Fibroblast of lung (primary cell): ENCODE results near the gene UST. TPM values are rescaled to one million over a fixed set of nuclear protein-coding genes. Genes with fewer than 3 reads are reported as not detected.
"Not testable (repeated sequence)": the region's sequence is repeated elsewhere in the genome, so short reads cannot be mapped to it uniquely, and the experiment has no call there.

Experiments
- DNase-seq, 2 donors: peaks; one replicate each; pipeline versions ENCODE4 v3.0.0 to v3.0.0-alpha.2; 2010; ENCODE audit warnings: low read depth in 2 of 2
- H2AFZ ChIP-seq: 2 replicates; pipeline ENCODE4 v1.5.1; 2012; ENCODE audit warnings: low read length, control low read depth, inconsistent platforms
- H3K27ac ChIP-seq: 2 replicates; pipeline ENCODE4 v1.5.1; 2011; ENCODE audit warnings: low read length, control low read depth; ENCODE audit not compliant: insufficient read depth
- H3K27me3 ChIP-seq: 2 replicates; pipeline ENCODE4 v1.5.1; 2011; ENCODE audit warnings: mild to moderate bottlenecking, low read length; ENCODE audit not compliant: control insufficient read depth, insufficient read depth
- H3K36me3 ChIP-seq: 2 replicates; pipeline ENCODE4 v1.5.1; 2011; ENCODE audit warnings: low read length; ENCODE audit not compliant: control insufficient read depth, insufficient read depth
- H3K4me1 ChIP-seq: 2 replicates; pipeline ENCODE4 v1.5.1; 2011; ENCODE audit warnings: low read length; ENCODE audit not compliant: control insufficient read depth, insufficient read depth; ENCODE audit errors: extremely low read depth
- H3K4me2 ChIP-seq: 2 replicates; pipeline ENCODE4 v1.5.1; 2011; ENCODE audit warnings: low read length, control low read depth; ENCODE audit not compliant: insufficient read depth; ENCODE audit errors: extremely low read depth
- H3K4me3 ChIP-seq, 4 experiments: fragments of 200-600 bp in 1 of 4; sonication (generic) in 1 of 4; replicated peaks in 1 of 4; 2 replicates each; pipeline ENCODE4 v1.5.1; 2011 to 2016; ENCODE audit warnings: low read length in 4 of 4, low read depth in 3 of 4, mild to moderate bottlenecking in 3 of 4, control low read depth in 2 of 4, inconsistent platforms in 1 of 4, mixed read lengths in 1 of 4; ENCODE audit not compliant: insufficient read depth in 1 of 4; ENCODE audit errors: control extremely low read depth in 1 of 4
- H3K79me2 ChIP-seq: 2 replicates; pipeline ENCODE4 v1.5.1; 2012; ENCODE audit warnings: mild to moderate bottlenecking, low read length, inconsistent platforms; ENCODE audit not compliant: control insufficient read depth, insufficient read depth
- H3K9ac ChIP-seq: 2 replicates; pipeline ENCODE4 v1.5.1; 2011; ENCODE audit warnings: mild to moderate bottlenecking, low read length, control low read depth; ENCODE audit not compliant: insufficient read depth
- H3K9me3 ChIP-seq: 2 replicates; pipeline ENCODE4 v1.5.1; 2012; ENCODE audit warnings: low read depth, low read length; ENCODE audit not compliant: control insufficient read depth, insufficient read depth
- H4K20me1 ChIP-seq: 2 replicates; pipeline ENCODE4 v1.5.1; 2011; ENCODE audit warnings: low read length; ENCODE audit not compliant: control insufficient read depth, insufficient read depth; ENCODE audit errors: extremely low read depth
- EZH2 ChIP-seq: IDR thresholded peaks from 2 replicates; pipeline ENCODE4 v1.5.1; 2012; ENCODE audit warnings: low read length, control low read depth, mild to moderate bottlenecking; ENCODE audit errors: missing control alignments
- polyA plus RNA-seq, 2 donors: library from polyadenylated mRNA; depleted of rRNA in 1 of 2; stranded (reverse) in 1 of 2; unstranded in 1 of 2; fragments of >200 nt; gene quantifications; 2 replicates each; pipeline ENCODE4 v1.2.1, GENCODE V29; 2011 to 2012; ENCODE audit warnings: missing spikeins in 1 of 2
- total RNA-seq: library from RNA; depleted of rRNA; stranded (reverse); fragments of >200 nt; gene quantifications from 2 replicates; pipeline ENCODE4 v1.2.1, GENCODE V29; 2014
- TF ChIP-seq, protein P1 (sequence below), 2 donors: IDR thresholded peaks in 1 of 2; conservative IDR thresholded peaks in 1 of 2; 1 replicate in 1 of 2; 2 replicates in 1 of 2; pipeline ENCODE4 v1.5.1; 2011 to 2012; ENCODE audit warnings: low read length in 2 of 2, control low read depth in 1 of 2, inconsistent platforms in 1 of 2, low read depth in 1 of 2, mild to moderate bottlenecking in 1 of 2

UST gene
- total and polyA plus RNA-seq, 2 donors (not counting 1 experiment from before 2014, with no cell fraction given): 6.8 to 19.5 TPM

DNA sequence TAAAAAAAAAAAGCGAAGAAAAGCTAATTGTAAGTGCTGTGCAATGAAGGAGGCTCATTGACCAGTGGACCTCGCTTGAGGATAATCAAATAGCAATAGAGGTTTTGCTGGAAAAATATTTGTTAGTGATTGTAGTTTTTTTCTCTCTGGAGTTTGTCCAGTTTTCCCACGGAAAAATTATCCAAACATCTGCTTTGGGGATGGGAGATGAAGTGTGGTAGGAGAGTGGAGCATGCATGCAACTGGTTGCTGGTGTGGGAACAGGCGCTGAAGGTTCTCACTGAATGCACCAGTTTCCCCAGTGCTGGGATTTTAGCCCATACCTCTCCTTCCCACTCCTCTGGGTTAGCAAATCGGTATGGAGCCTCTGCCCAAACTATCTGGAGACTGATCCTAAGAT, 288.9 kb downstream of the UST start:
- no peak for DNase-seq

DNA sequence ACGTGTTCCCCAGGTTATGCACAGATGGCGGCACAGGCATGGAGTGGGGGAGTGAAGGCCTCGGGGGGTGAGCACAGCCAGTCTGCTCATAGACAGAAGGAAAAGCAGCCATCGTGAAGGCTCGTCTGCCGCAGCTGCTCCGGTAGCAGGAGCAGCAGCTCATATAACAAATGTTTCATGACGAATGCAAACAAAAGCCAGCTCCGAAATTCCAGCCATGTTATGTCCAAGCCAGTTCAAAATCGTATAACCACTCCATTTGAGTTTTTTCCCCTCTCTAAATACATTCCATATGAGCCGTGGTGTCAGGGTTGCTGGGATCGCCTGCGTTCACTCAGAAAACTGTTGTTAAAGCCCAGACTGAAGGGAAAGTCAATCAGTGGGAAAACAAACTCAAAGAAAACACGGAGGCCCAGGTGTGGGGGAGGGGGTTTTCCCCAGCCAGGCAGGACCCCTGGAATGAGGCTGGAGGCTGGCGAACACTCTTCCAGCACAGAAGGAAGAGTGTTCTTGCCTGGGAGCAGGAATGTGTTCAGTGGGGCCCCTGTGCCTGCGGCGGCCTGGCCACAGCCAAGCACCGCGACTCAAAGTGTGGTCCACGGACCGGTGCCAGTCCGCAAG, 290.3 kb downstream of the UST start:
- Histone ChIP-seq H3K27me3 (no peaks in the 10 kb centered on the region), H4K20me1 (no peaks in the 10 kb centered on the region), H3K79me2 (no peaks in the 10 kb centered on the region), H3K4me2 (peak overlapping the region; percentile 76), H3K36me3 (no peaks in the 10 kb centered on the region), H3K9me3 (no peaks in the 10 kb centered on the region), H3K4me3 (no peak overlapping the region), H2AFZ (peak overlapping the region; percentile 23), H3K27ac (no peak overlapping the region), H3K9ac (no peak overlapping the region), H3K4me1 (peaks cover 6% of the 10 kb centered on the region)
- peak; percentile 53 to 82 for DNase-seq
- TF ChIP-seq, protein P1, sequence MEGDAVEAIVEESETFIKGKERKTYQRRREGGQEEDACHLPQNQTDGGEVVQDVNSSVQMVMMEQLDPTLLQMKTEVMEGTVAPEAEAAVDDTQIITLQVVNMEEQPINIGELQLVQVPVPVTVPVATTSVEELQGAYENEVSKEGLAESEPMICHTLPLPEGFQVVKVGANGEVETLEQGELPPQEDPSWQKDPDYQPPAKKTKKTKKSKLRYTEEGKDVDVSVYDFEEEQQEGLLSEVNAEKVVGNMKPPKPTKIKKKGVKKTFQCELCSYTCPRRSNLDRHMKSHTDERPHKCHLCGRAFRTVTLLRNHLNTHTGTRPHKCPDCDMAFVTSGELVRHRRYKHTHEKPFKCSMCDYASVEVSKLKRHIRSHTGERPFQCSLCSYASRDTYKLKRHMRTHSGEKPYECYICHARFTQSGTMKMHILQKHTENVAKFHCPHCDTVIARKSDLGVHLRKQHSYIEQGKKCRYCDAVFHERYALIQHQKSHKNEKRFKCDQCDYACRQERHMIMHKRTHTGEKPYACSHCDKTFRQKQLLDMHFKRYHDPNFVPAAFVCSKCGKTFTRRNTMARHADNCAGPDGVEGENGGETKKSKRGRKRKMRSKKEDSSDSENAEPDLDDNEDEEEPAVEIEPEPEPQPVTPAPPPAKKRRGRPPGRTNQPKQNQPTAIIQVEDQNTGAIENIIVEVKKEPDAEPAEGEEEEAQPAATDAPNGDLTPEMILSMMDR (conservative IDR thresholded peaks at IDR 0.05 in 1 of 2, IDR thresholded peaks at IDR 0.05 in 1 of 2; ENCODE audit: low read depth in 1 of 2, low read length in 2 of 2): no peak

More for the DNA sequence above, 288.9 kb downstream of the UST start:
- Histone ChIP-seq H3K36me3 (no peaks in the 10 kb centered on the region), H3K9me3 (no peaks in the 10 kb centered on the region), H3K4me2 (no peak overlapping the region), H2AFZ (no peak overlapping the region), H3K4me3 (no peak overlapping the region), H3K27me3 (no peaks in the 10 kb centered on the region), H4K20me1 (no peaks in the 10 kb centered on the region), H3K79me2 (no peaks in the 10 kb centered on the region), H3K9ac (no peak overlapping the region), H3K4me1 (peaks cover 9% of the 10 kb centered on the region), H3K27ac (no peak overlapping the region)
- no peak for TF ChIP-seq EZH2
- TF ChIP-seq, protein P1 (conservative IDR thresholded peaks at IDR 0.05 in 1 of 2, IDR thresholded peaks at IDR 0.05 in 1 of 2; ENCODE audit: low read depth in 1 of 2, low read length in 2 of 2): no peak

DNA sequence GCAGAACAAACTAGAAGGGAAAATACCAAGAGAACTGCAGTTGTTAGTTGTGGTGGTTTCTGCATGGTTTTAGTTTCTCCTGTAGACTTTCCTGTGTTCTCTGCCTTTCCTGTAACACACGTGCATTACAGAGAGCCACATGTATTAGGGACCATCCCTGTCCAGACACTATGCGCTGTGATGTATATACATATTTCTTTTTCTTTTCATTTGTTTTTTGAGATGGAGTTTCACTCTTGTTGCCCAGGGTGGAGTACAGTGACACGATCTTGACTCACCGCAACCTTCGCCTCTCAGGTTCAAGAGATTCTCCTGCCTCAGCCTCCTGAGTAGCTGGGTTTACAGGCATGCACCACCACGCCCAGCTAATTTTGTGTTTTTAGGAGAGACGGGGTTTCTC, 292.2 kb downstream of the UST start:
- not testable (repeated sequence) for H3K79me2 ChIP-seq, H2AFZ ChIP-seq, H3K9me3 ChIP-seq

More for the DNA sequence above, 292.2 kb downstream of the UST start:
- not testable (repeated sequence) for H3K27ac ChIP-seq, H4K20me1 ChIP-seq, H3K4me2 ChIP-seq, H3K27me3 ChIP-seq, H3K4me3 ChIP-seq, H3K4me1 ChIP-seq, DNase-seq, H3K36me3 ChIP-seq, H3K9ac ChIP-seq
